CD4-positive, alpha-beta T cell (primary cell): ENCODE data around the gene CTNNA3. TPM values are rescaled to one million over a fixed set of nuclear protein-coding genes. Genes with fewer than 3 reads are reported as not detected.

Source experiments
- ATAC-seq: fragments of 200-7000 bp; cut with Tn5 transposase; one replicate; pipeline ENCODE4 v1.10.0; 2022; ENCODE audit warnings: mild to moderate bottlenecking; ENCODE audit not compliant: poor library complexity
- CTCF ChIA-PET: fragments of 350-600 bp; sonication (Branson Sonifier 250); formaldehyde crosslinking; loops from one replicate; lab custom pipeline; 2021; ENCODE audit warnings: antibody characterized with exemption, inconsistent platforms; lab: Charles Lee
- POLR2A ChIA-PET: fragments of 350-600 bp; sonication (Branson Sonifier 250); formaldehyde crosslinking; loops from one replicate; lab custom pipeline; 2021; ENCODE audit warnings: antibody characterized with exemption, inconsistent platforms; lab: Charles Lee
- DNase-seq, 14 experiments: peaks; one replicate each; pipeline ENCODE4 v3.0.0-alpha.2; 2013 to 2020; ENCODE audit warnings: mixed read lengths in 2 of 14
- H3K27ac ChIP-seq, 2 donors: one replicate each; pipeline versions ENCODE4 v1.5.1 to v1.7.0; 2013; ENCODE audit warnings: low read length in 2 of 2, low read depth in 1 of 2, mild to moderate bottlenecking in 1 of 2
- H3K27me3 ChIP-seq, 2 experiments: 1 replicate in 1 of 2; 2 replicates in 1 of 2; pipeline versions ENCODE4 v1.6.1 to v1.7.0; 2013; ENCODE audit warnings: low read length in 2 of 2, control low read depth in 1 of 2, mild to moderate bottlenecking in 1 of 2, moderate library complexity in 1 of 2; ENCODE audit not compliant: insufficient read depth in 2 of 2, control insufficient read depth in 1 of 2
- H3K36me3 ChIP-seq: one replicate; pipeline ENCODE4 v1.6.1; 2013; ENCODE audit warnings: low read length, control low read depth; ENCODE audit not compliant: insufficient read depth
- H3K4me1 ChIP-seq: one replicate; pipeline ENCODE4 v1.6.1; 2013; ENCODE audit warnings: low read length, control low read depth; ENCODE audit not compliant: insufficient read depth
- H3K4me3 ChIP-seq: one replicate; pipeline ENCODE4 v1.5.1; 2013; ENCODE audit warnings: mild to moderate bottlenecking, low read length, moderate library complexity
- H3K9me3 ChIP-seq, 2 experiments: 1 replicate in 1 of 2; 2 replicates in 1 of 2; pipeline versions ENCODE4 v1.6.1 to v1.7.0; 2013; ENCODE audit warnings: low read length in 2 of 2, mild to moderate bottlenecking in 2 of 2, control low read depth in 1 of 2, moderate library complexity in 1 of 2; ENCODE audit not compliant: control insufficient read depth in 1 of 2, insufficient read depth in 1 of 2
- H3K27ac Mint-ChIP-seq: one replicate; pipeline ENCODE4 v1.8.0; 2020; ENCODE audit warnings: mixed read lengths
- H3K27me3 Mint-ChIP-seq: one replicate; pipeline ENCODE4 v1.8.0; 2021; ENCODE audit warnings: mixed read lengths
- H3K36me3 Mint-ChIP-seq: one replicate; pipeline ENCODE4 v1.8.0; 2021; ENCODE audit warnings: low read depth, mixed read lengths
- H3K4me1 Mint-ChIP-seq: one replicate; pipeline ENCODE4 v1.8.0; 2021; ENCODE audit warnings: low read depth, mixed read lengths
- H3K4me3 Mint-ChIP-seq: one replicate; pipeline ENCODE4 v1.8.0; 2020; ENCODE audit warnings: mild to moderate bottlenecking, mixed read lengths
- H3K9me3 Mint-ChIP-seq: one replicate; pipeline ENCODE4 v1.8.0; 2020; ENCODE audit warnings: mixed read lengths
- CTCF ChIP-seq: fragments of 200-600 bp; IDR thresholded peaks from one replicate; pipeline ENCODE4 v1.8.0; 2022; ENCODE audit warnings: antibody characterized with exemption, mild to moderate bottlenecking
- intact Hi-C, 2 experiments: fragments of 100-400 bp; cut with DNase I in 1 of 2; cut with micrococcal nuclease in 1 of 2; formaldehyde crosslinking; loops; one replicate each; pipeline versions ENCODE4 v1.15.1 to v1.9.0; 2023 to 2025; cut with DNase I, micrococcal nuclease
- total RNA-seq, 174 experiments: library from RNA in 2 of 174; stranded (reverse) in 2 of 174; gene quantifications; one replicate each; pipeline ENCODE4 v1.2.3 and lab custom pipeline; 2021 to 2026

CTNNA3 gene
- total RNA-seq, 2 experiments from 2014 or later = 0.80 TPM; not detected in 1

- H3K27me3 Mint-ChIP-seq = no peaks in the 10 kb centered on the region
- H3K4me3 ChIP-seq = no peak overlapping the region
- no peak for TF ChIP-seq CTCF
- H3K4me1 Mint-ChIP-seq = no peaks in the 10 kb centered on the region
- intact Hi-C loops = no loop called here
- no peak overlapping the region for H3K27ac ChIP-seq
- H3K4me3 Mint-ChIP-seq = no peak overlapping the region
- H3K27ac Mint-ChIP-seq = no peak overlapping the region
- no peaks in the 10 kb centered on the region for H3K36me3 Mint-ChIP-seq
- peaks cover 9% of the 10 kb centered on the region for H3K9me3 Mint-ChIP-seq
- no peaks in the 10 kb centered on the region for H3K36me3 ChIP-seq
- no peaks in the 10 kb centered on the region for H3K27me3 ChIP-seq
- ChIA-PET CTCF (no interaction called here), POLR2A (no interaction called here)
- H3K9me3 ChIP-seq = peaks cover 0 to 14% of the 10 kb centered on the region in 2 experiments
- ATAC-seq (no peak), DNase-seq (no peak)
- no peaks in the 10 kb centered on the region for H3K4me1 ChIP-seq
Measured at GRCh38 chr10:66246177-66246576, 1449.8 kb downstream of the CTNNA3 start.

- H3K4me3 ChIP-seq = no peak overlapping the region
- TF ChIP-seq CTCF = no peak
- peaks cover 0 to 14% of the 10 kb centered on the region in 2 experiments for H3K9me3 ChIP-seq
- no peaks in the 10 kb centered on the region for H3K27me3 Mint-ChIP-seq
- DNase-seq (no peak), ATAC-seq (no peak)
- no peaks in the 10 kb centered on the region for H3K36me3 Mint-ChIP-seq
- no peaks in the 10 kb centered on the region for H3K27me3 ChIP-seq
- no peaks in the 10 kb centered on the region for H3K4me1 ChIP-seq
- no peaks in the 10 kb centered on the region for H3K4me1 Mint-ChIP-seq
- H3K27ac Mint-ChIP-seq = no peak overlapping the region
- ChIA-PET POLR2A (no interaction called here), CTCF (no interaction called here)
- peaks cover 9% of the 10 kb centered on the region for H3K9me3 Mint-ChIP-seq
- intact Hi-C loops = no loop called here
- no peak overlapping the region for H3K4me3 Mint-ChIP-seq
- H3K27ac ChIP-seq = no peak overlapping the region
- no peaks in the 10 kb centered on the region for H3K36me3 ChIP-seq
Measured at GRCh38 chr10:66244953-66245352, 1451.0 kb downstream of the CTNNA3 start.

GRCh38 chr10:66242885-66243284 lies 1453.1 kb downstream of the CTNNA3 start:
- CTCF ChIA-PET = no interaction called here
- intact Hi-C loops = no loop called here
- no peaks in the 10 kb centered on the region for H3K27me3 Mint-ChIP-seq
- TF ChIP-seq CTCF = no peak
- ATAC-seq (no peak), DNase-seq (no peak)
- Histone ChIP-seq H3K27me3 (no peaks in the 10 kb centered on the region), H3K27ac (no peak overlapping the region), H3K36me3 (no peaks in the 10 kb centered on the region), H3K4me1 (no peaks in the 10 kb centered on the region), H3K9me3 (peaks cover 0 to 14% of the 10 kb centered on the region in 2 experiments), H3K4me3 (no peak overlapping the region)
- peaks cover 3% of the 10 kb centered on the region for H3K9me3 Mint-ChIP-seq
- POLR2A ChIA-PET = no interaction called here
- no peak overlapping the region for H3K27ac Mint-ChIP-seq
- H3K36me3 Mint-ChIP-seq = no peaks in the 10 kb centered on the region
- H3K4me3 Mint-ChIP-seq = no peak overlapping the region
- no peaks in the 10 kb centered on the region for H3K4me1 Mint-ChIP-seq
